NK-92 (cell line): ENCODE results near the gene CTDP1.
A peak's percentile ranks its signal among the peaks of the same experiment; 100 is the strongest.

Source experiments
- DNase-seq: peaks from one replicate; lab custom pipeline; 2025; ENCODE audit not compliant: unreplicated experiment; lab: John Stamatoyannopoulos, UW

CTDP1 gene

DNA sequence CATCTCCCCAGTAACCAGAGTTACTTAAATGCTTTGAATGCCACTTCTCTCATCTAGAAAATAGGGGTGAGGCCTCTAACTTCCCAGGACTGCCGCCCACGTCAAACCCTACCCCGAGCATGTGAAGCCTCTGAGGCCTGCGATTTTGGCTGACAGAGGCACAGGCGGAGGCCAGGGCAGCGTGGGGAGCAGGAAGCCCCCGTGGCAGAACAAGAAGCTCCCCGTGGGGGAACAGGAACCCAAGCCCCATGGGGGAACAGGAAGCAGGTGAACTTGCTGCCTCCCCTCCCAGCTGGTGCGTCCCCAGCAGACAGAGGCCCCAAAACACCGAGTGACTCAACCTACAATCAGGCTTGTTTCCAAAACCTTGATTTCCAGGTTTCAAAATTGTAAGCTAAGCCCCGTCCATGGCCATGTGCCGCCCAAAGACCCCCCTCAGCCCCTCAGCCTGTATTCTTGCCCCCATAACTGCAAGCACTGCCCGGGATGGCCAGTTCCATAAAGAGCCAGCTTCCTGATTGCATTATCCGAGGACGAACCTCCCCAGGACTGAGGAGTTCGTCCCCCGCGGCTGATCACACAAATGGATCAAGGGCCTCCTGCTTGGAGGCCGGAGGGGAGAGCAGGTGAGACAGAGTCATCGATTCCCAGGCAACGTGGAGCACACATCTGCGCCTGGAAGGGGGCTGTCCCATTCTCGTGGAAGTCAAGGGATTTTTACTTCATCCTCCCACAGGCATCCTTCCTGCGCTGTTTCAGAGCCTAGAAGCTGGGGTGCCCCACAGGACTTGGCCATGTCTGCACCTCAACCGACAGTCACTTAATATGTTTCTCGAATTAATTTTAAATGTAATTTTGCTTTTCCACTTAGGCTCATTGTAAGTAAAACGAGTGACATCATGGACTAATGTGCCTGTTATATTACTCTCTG lies 36.3 kb upstream of the CTDP1 start:
- DNase-seq = no peak

DNA sequence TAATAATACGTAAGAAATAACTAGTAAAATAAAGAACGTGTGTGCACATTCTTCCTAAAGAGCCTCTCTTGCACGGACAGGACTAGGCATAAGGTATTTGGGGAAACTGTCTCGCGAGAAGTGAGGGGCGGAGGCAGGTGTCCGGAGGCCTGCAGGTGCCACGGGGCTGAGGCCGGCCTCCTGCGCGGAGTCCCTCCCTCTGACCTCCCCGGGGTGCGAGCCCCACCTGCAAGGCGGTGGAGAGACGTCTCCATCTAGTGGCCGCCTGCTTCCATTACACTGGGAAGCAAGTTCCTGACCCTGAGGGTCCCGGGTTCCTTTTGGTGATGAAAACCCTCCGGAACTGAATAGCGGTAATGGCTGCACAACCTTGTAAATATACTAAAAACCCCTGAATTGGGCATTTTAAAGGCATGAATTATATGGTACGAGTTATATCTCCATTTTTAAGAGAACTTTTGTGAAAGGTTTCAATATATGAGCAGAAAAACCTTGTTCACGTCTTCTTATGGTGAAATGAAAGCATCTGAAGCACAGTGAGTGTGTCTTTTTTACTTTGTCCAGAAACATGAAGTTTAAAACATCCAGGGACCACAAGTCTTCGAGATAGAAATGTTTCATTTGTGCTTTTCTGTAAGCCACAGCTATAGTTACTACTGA lies 35.5 kb upstream of the CTDP1 start:
- DNase-seq = no peak

DNA sequence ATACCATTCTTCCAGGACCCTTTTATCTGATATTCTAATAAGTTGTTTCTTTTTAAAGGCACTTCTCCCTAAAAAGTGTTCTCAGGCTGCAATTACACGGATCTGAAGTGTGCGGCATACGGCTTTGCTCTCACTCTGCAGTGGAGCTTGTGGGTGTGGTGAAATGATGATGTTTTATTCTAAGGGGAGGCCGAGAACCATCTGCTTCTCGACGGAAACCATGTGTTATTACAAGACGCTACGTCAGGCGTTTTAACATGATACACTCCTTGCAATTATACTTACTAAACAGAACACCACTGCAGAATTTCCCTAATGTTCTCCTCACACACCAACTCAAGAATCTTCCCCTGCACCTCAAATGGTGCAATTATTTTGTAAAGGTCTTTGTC lies 34.9 kb upstream of the CTDP1 start:
- DNase-seq = no peak

DNA sequence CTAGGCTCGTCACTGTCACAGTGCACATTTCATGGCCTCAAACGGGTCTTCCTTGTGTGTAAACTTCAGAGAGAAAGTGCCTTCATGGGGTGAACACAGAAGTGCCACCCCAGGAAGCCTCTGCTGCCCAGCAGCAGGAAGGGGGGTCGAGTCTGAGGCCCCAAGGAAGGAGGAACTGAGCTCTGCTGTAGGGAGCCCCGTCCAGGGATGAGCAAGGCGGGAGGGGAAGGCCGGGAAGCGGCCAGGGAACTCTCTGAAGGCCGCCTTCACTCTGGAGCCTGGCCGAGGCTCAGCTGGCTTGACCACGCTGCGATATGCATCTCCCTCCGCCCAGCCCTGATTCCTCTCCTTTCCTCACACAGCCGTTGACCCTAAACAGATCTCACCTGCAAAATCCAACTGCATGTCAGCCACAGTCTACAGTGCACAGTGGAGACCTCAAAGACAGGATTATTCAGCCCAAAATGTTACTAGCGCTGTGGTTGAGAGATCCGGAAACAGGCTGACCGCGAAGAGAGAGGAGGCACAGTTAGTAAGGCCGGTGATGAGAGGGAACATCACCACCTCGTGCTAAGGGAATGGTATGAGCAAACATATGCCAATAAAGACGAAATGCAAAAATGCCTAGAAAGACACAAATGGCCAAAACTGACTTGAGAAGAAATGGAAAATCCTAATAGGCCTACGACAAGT lies 34.2 kb upstream of the CTDP1 start:
- no peak for DNase-seq

DNA sequence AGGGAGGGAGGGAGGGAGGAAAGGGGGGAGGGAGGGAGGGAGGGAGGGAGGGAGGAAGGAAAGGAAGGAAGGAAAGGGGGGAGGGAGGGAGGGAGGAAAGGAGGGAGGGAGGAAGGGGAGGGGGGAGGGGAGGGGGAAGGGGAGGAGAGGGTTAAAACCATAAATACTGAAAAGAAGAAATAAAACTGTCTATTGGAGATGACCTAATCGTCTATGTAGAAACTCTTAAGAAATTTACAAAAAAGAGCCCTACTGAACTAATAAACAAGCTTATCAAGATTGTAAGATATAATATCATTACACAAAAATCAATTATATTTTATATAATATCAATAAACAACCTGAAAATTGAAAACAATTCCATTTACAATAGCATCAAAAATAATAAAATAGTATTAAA lies 32.3 kb upstream of the CTDP1 start:
- no peak for DNase-seq

DNA sequence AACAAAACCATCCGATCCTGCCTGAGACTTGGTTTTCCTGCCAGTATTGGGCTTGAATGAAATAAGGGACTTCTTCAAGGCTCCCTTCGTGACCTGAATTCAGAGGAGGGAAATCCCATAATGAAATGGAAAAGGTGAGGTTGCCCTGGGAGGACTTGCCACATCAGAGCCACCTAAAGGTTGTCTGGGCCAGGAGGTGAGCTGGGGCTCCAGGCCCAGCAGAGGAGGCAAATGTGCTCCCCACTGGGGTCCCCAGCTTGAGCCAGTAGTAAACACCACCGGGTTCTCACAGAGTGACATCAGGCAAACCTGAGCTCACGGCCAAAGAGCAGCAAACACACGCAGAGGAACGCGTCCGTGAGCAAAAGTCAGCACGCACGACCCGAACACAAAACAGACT lies 28.6 kb upstream of the CTDP1 start:
- no peak for DNase-seq

DNA sequence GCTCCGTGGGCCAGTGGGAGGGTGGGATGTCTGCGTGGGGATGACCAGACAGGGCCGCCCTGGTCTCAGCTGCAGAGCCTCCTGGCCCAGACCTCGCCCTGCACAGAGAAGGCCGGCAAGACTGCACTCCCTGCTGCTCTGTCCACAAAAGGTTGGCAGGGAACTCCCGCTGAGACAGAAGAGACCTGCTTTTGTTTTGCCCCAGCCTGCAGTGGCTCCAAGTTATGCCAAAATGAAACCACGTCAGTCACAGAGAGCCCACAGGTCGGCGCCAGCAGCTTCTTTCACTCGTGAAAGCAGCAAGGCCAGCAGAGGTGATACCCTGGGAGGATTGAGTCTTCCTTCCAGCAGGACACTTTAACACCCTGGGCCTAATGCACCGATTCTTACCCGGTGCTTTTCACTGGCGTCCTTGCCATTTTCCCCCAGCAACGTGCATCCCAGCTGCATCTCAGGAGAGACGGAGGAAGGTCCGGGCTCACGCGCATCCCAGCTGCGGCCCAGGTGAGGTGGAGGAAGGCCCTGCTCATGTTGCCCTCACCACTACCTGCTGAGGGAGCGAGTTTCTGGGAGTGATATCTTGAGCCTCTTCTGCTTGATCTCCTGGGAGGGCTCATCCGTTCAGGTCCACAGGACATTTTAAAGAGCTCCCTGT lies 22.1 kb upstream of the CTDP1 start:
- DNase-seq = no peak

DNA sequence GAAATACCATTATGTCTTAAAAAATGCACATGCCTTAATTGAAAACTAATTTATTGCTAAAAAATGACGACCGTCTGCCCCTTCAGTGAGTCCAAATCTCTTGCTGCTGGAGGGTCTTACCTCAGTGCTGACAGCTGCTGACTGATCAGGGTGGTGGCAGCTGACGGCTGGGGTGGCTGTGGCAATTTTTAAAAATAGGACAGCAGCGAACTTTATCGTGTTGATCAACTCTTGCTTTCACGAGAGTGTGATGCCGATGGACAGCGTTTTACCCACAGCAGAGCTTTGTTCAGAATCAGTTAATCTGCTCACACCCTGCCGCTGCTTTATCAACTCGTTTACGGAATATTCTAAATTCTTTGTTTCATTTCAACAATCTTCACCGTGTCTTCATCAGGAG lies 21.2 kb upstream of the CTDP1 start:
- DNase-seq = no peak

DNA sequence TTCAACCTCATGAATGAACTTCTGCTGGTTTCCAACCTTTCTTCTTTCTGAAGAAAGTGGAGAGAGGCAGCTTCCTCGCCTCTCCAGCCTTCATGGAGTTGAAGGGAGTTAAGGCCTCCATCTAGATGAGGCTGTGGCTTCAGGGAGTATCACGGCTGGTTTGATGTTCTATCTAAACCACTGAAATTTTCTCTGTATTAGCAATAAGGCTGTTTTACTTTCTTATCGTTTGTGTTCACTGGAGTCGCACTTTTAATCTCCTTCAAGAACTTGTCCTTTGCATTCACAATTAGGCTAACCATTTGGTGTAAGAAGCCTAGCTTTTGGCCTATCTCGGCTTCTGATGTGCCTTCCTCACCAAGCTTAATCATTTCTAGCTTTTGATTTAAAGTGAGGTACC lies 19.9 kb upstream of the CTDP1 start:
- DNase-seq = no peak

DNA sequence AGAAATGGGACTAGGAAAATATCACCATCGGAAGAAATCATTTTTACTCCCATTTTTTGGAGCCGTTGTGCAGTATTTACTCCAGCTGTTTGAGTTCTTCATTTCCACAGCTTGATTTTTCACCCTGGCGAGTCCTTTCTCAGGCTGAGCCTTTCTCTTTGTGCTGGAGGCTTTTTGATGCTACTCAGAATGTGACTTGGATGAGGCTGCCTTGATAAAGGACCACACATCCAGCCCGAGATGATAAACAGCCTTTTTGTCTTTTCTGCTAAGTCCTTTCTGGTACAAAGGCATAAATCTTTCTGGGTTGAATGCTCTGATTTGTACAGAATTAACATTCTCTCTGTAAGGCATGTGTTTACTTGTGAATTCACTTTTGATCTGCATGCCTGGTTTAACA lies 17.6 kb upstream of the CTDP1 start:
- DNase-seq = no peak

DNA sequence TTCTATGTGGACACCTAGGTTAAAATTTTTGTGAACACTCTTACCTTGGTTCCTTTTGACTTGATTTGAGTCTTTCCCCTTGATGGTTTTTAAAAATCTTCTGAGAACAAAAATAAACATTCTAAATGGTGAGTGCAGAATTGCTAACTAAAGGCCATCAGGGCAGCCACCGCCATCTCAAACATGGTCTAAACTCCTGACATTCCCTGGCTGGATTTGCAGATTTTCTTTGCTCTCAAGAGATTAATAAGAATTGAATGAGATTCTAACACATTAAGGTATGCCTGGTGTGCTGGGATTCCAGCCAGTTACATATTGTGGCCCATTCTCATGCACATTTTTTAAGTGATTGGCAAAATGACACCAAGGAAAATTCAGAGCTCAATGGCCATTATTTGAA lies 17.2 kb upstream of the CTDP1 start:
- no peak for DNase-seq

DNA sequence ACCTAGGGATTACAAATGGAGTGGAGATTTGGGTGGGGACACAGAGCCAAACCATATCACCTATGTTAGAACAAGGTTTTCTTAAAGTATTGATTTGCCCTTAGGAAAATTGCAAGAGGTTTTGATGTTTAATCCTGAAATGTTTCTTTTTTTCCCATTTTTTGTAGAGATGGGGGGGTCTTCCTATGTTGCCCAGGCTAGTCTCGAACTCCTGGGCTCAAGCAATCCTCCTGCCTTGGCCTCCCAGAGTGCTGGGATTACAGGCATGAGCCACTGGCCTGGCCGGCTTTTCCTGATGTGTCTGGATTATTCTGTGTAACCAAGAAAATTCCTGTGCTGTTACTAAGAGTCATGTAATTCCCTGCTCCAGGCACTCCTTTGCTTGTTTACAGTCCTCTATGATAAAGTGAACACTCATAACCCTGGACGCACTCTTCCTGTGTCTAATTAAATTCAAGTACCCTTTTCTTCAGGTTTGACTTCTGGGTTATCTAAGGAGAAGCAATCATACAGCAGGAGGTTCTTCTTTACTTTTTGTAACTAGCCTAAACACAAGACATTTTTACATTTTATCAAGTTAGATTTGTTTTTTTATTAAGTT lies 15.0 kb upstream of the CTDP1 start:
- no peak for DNase-seq

DNA sequence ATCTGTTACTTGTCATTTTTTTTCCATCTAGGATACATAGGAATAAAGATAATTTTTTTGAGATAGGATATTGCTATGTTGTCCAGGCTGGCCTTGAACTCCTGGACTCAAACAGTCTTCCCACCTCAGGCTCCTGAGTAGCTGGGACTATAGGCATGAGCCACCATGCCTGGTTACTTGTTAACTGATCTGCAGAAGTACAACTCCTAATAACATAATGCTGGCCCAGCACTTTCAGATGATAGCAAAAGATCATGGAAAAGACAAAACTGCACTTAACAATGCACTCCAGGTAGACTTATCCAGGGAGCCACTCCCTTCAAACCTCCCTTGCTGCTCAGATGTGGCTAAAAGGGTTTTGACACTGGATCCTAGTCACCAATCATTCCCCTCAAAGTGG lies 11.4 kb upstream of the CTDP1 start:
- DNase-seq = no peak

DNA sequence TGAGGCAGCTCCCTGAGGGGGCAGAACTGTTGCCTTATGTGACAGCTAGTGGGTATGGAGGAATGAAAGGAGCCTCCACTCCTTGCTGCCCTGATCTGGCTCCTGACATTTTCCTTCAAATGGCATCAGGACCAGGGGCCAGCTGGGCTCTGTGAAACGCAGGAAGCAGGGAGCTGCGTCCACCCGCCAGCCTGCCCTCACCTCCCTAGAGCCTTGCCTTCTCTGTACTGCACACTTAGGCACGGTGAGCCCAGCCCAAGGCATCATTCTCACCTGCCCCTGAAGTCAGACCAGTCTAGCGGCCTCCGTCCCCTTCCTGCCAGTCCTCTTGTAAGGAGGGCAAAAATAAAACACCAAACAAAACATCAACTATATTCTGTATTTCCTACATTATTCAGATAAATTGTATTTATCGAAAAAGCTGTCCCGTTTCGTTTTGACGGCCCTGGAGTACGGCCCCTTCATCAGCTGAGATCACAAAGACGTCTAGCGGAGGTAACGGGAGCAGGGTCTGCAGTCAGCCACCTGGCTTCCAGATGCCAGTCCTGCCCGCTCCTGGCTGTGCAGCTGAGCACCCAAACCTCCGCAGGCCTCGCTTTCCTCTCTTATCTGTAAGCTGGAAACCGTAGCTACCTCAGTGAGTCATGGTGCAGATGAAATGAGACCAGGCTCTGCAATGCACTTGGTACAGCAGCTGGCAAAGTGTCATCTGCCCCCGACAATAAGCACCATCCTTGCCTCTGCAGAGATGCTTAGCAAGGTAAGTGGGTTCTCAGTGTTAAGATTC lies 6.9 kb upstream of the CTDP1 start:
- no peak for DNase-seq

DNA sequence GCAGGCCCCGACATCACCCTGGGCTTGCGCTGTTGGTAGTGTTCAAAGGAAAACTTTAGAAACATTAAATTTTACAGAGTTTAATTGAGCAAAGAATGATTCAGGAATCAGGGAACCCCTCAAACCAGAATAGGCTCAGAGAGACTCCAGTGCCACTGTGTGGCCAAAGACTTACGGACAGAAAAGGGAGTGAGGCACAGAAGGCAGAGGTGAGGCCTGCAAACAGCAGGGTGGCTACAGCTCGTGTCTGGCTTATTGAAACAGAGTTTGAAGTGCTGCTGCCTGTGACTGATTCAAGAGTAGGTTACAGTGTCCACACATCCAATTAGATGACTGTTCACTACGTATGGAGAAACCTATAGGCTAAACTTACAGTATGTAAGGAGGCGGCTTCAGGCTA lies 2.4 kb upstream of the CTDP1 start:
- no peak for DNase-seq

DNA sequence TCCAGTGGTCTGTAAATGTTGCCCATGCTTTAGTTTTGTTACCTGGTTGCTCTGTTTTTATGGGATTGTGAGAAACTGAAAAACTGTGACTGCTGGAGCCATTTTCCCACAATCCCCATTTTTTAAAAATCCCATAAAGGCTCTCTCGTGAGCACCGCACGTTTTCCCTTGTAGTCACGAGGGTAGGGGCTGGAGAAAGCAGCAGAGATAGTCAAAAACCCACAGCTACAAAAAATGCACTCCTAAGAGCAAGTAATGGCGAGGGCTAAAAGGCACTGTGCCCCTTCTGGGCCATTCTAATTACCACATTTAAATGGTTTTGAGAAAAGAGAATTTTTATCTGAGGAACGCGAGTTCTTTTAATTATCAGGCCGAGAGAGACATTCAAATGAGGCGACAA lies 1.8 kb upstream of the CTDP1 start:
- DNase-seq = no peak

DNA sequence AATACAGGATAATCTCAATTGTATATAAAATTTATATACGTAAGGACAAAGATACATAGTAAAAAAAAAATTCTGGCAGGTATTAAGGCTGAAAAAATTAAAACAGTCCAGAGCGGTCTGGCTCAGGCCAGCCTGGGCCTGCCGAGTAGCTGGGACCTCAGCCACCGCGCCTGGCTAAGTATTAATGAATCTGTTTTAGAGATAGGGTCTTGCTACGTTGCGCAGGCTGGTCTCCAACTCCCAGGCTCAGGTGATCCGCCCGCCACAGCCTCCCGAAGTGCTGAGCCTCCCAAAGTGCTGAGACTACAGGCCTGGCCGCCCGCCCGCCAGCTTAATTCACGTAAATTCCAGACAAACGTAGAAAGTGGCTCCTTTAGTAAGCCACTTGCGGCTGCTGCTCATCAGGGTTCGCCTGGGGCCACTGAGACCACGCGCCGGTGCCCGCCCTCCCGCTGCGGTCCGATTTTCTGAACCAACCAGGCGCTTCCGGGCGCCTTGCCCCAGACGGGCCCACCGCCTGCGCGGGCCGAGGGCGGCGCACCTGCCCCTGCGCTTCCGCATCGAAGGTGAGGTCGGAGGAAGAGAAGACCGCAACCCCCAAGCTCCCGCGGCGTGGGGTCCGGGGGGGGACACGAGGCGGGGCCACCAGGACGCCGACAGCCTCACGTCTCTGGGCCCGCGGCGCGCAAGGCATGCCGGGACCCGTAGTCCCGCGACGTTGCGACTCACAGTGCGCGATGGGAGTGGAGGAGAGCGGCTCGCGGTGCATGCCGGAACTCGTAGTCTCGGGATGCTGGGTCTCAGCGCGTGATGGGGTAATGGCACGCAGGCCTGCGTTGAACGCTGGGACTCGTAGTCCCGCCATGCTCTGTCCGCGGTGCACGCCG lies 695 bp upstream of the CTDP1 start:
- DNase-seq = peak; percentile 97

DNA sequence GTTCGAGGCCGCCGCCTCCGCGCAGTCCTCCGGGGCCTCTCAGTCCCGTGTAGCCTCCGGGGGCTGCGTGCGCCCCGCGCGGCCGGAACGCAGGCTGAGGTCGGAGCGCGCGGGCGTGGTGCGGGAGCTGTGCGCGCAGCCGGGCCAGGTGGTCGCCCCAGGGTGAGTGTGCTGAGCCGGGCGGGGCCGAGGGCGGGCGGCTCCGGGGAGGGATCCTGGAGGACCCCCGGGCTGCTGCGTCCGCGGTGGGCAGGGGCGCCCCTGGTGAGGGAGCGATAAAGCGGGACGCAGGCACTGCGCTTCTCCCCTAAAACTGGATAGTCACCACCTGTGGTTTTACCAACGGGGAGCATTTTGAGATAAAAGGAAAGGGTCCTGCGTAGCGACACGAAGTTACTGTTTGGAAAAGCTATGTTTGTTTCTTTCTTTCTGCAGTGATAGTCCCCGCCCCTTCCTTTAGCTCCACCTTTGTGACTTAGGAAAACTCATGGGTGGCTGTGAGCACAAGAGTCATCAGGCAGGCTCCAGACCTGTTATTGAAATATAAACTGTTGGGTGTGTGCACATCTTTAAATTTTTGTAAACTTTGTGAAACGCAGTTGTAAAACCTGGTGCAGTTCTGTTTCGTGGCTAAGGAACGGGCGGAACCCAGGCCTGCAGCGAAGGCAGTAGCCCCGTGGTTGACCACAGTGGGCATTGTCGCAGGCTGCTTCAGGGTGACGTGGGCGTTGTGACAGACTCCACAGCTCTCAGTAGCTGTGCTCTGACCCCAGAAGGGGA lies 687 bp downstream of the CTDP1 start:
- DNase-seq = no peak
